ENCODE data around the gene NDUFAF5. TPM values are rescaled to one million over a fixed set of nuclear protein-coding genes. Genes with fewer than 3 reads are reported as not detected.

NDUFAF5 gene
- total RNA-seq, 4 donors from 2014 or later, result 10.4 to 17.5 (median 12.9) TPM

- no peak for DNase-seq (ENCODE audit: low spot score in 2 of 2)
- TF ChIP-seq CTCF (IDR thresholded peaks at IDR 0.05) (no peak), POLR2A (IDR thresholded peaks at IDR 0.05) (no peak)
- intact Hi-C loops (cut with DNase I; ENCODE audit: low total_unique reads), result no loop called here
- WGBS, 2 donors, result 79 to 89% methylated on average over 2 of the region's 2 CpGs
- no peak overlapping the region for H3K4me3 ChIP-seq (ENCODE audit: low read depth, poor library complexity, severe bottlenecking)
Observed at GRCh38 chr20:13851279-13851678, 66.5 kb downstream of the NDUFAF5 start.

- no peak for DNase-seq (ENCODE audit: low spot score in 2 of 2)
- TF ChIP-seq CTCF (IDR thresholded peaks at IDR 0.05) (no peak), POLR2A (IDR thresholded peaks at IDR 0.05) (no peak)
- WGBS, 2 donors, result 48% methylated on average over 1 of the region's 1 CpG
- no peak overlapping the region for H3K4me3 ChIP-seq (ENCODE audit: low read depth, poor library complexity, severe bottlenecking)
- intact Hi-C loops (cut with DNase I; ENCODE audit: low total_unique reads), result no loop called here
Observed at GRCh38 chr20:13852306-13852705, 67.5 kb downstream of the NDUFAF5 start.

GRCh38 chr20:13855613-13856012, 70.8 kb downstream of the NDUFAF5 start:
- no peak for DNase-seq (ENCODE audit: low spot score in 2 of 2)
- H3K4me3 ChIP-seq (ENCODE audit: low read depth, poor library complexity, severe bottlenecking), result no peak overlapping the region
- intact Hi-C loops (cut with DNase I; ENCODE audit: low total_unique reads), result no loop called here
- TF ChIP-seq POLR2A (IDR thresholded peaks at IDR 0.05) (no peak), CTCF (IDR thresholded peaks at IDR 0.05) (no peak)
- WGBS, 2 donors, result 85 to 87% methylated on average over 4 of the region's 4 CpGs

- DNase-seq (ENCODE audit: low spot score in 2 of 2), result no peak
- no peak for TF ChIP-seq POLR2A (IDR thresholded peaks at IDR 0.05)
- no peak for TF ChIP-seq CTCF (IDR thresholded peaks at IDR 0.05)
- intact Hi-C loops (cut with DNase I; ENCODE audit: low total_unique reads), result no loop called here
- WGBS, 2 donors, result 74 to 88% methylated on average over 4 of the region's 4 CpGs
- H3K4me3 ChIP-seq (ENCODE audit: low read depth, poor library complexity, severe bottlenecking), result no peak overlapping the region
Observed at GRCh38 chr20:13856354-13856753, 71.5 kb downstream of the NDUFAF5 start.

- TF ChIP-seq CTCF (IDR thresholded peaks at IDR 0.05) (no peak), POLR2A (IDR thresholded peaks at IDR 0.05) (no peak)
- no peak overlapping the region for H3K4me3 ChIP-seq (ENCODE audit: low read depth, poor library complexity, severe bottlenecking)
- 45 to 49% methylated on average over 3 of the region's 3 CpGs for WGBS, 2 donors
- no peak for DNase-seq (ENCODE audit: low spot score in 2 of 2)
- intact Hi-C loops (cut with DNase I; ENCODE audit: low total_unique reads), result no loop called here
Observed at GRCh38 chr20:13857304-13857703, 72.5 kb downstream of the NDUFAF5 start.

GRCh38 chr20:13857961-13858360, 73.1 kb downstream of the NDUFAF5 start:
- intact Hi-C loops (cut with DNase I; ENCODE audit: low total_unique reads), result no loop called here
- no peak overlapping the region for H3K4me3 ChIP-seq (ENCODE audit: low read depth, poor library complexity, severe bottlenecking)
- DNase-seq (ENCODE audit: low spot score in 2 of 2), result no peak
- TF ChIP-seq POLR2A (IDR thresholded peaks at IDR 0.05), result no peak
- TF ChIP-seq CTCF (IDR thresholded peaks at IDR 0.05), result no peak
- WGBS, 2 donors, result 52 to 60% methylated on average over 7 of the region's 7 CpGs

All from lower leg skin (tissue), 4 donors.